ENCODE results near the gene NEK1.

NEK1 gene

GRCh38 chr4:169399976-169400767 is 212.2 kb downstream of the NEK1 start:
- H3K27me3 ChIP-seq (replicated peaks; ENCODE audit: insufficient read depth, low read length) = no peaks in the 10 kb centered on the region
- no peaks in the 10 kb centered on the region for H3K9me3 ChIP-seq (replicated peaks; ENCODE audit: insufficient read depth, low read length)
- no peak overlapping the region for H3K27ac ChIP-seq (ENCODE audit: low read length)
- H3K4me2 ChIP-seq (ENCODE audit: low read depth, low read length) = no peak overlapping the region
- DNase-seq = no peak
- no peak overlapping the region for H2AFZ ChIP-seq (ENCODE audit: low read length)
- H3K9me2 ChIP-seq (replicated peaks; ENCODE audit: insufficient read depth, low read length) = no peaks in the 10 kb centered on the region
- no peaks in the 10 kb centered on the region for H3K4me1 ChIP-seq (ENCODE audit: low read length)
- H3K79me2 ChIP-seq (ENCODE audit: low read length) = no peaks in the 10 kb centered on the region
- H3F3A ChIP-seq (ENCODE audit: insufficient read depth, low read length) = no peaks in the 10 kb centered on the region
- H3K36me3 ChIP-seq (replicated peaks; ENCODE audit: insufficient read depth, low read length) = no peaks in the 10 kb centered on the region
- TF ChIP-seq EZH2phosphoT487 (IDR thresholded peaks at IDR 0.05; ENCODE audit: low read length) (no peak), CTCF (IDR thresholded peaks at IDR 0.05; ENCODE audit: low read length) (no peak), EZH2 (optimal IDR thresholded peaks at IDR 0.05; ENCODE audit: low read depth, low read length) (no peak)
- no peak overlapping the region for H3K9ac ChIP-seq (ENCODE audit: low read length)
- H4K20me1 ChIP-seq (ENCODE audit: insufficient read depth, low read length) = no peaks in the 10 kb centered on the region
- no peak overlapping the region for H3K4me3 ChIP-seq (ENCODE audit: low read length)

- no peak for DNase-seq
- no peak overlapping the region for H3K27ac ChIP-seq (ENCODE audit: low read length)
Observed at GRCh38 chr4:169398316-169398715, 214.1 kb downstream of the NEK1 start.

GRCh38 chr4:169397762-169398161 is 214.6 kb downstream of the NEK1 start:
- Histone ChIP-seq H3K4me2 (ENCODE audit: low read depth, low read length) (no peak overlapping the region), H3K9me3 (replicated peaks; ENCODE audit: insufficient read depth, low read length) (no peaks in the 10 kb centered on the region), H4K20me1 (ENCODE audit: insufficient read depth, low read length) (no peaks in the 10 kb centered on the region), H3K36me3 (replicated peaks; ENCODE audit: insufficient read depth, low read length) (no peaks in the 10 kb centered on the region), H3K27ac (ENCODE audit: low read length) (no peak overlapping the region), H3K9me2 (replicated peaks; ENCODE audit: insufficient read depth, low read length) (no peaks in the 10 kb centered on the region), H3K9ac (ENCODE audit: low read length) (no peak overlapping the region), H3K4me1 (ENCODE audit: low read length) (no peaks in the 10 kb centered on the region), H3K27me3 (replicated peaks; ENCODE audit: insufficient read depth, low read length) (no peaks in the 10 kb centered on the region), H3K79me2 (ENCODE audit: low read length) (no peaks in the 10 kb centered on the region), H3K4me3 (ENCODE audit: low read length) (no peak overlapping the region), H2AFZ (ENCODE audit: low read length) (no peak overlapping the region), H3F3A (ENCODE audit: insufficient read depth, low read length) (no peaks in the 10 kb centered on the region)
- TF ChIP-seq CTCF (IDR thresholded peaks at IDR 0.05; ENCODE audit: low read length) = no peak
- no peak for DNase-seq

More at GRCh38 chr4:169398316-169398715, 214.1 kb downstream of the NEK1 start:
- Histone ChIP-seq H3K36me3 (replicated peaks; ENCODE audit: insufficient read depth, low read length) (no peaks in the 10 kb centered on the region), H4K20me1 (ENCODE audit: insufficient read depth, low read length) (no peaks in the 10 kb centered on the region), H3K9me2 (replicated peaks; ENCODE audit: insufficient read depth, low read length) (no peaks in the 10 kb centered on the region), H2AFZ (ENCODE audit: low read length) (no peak overlapping the region), H3K4me3 (ENCODE audit: low read length) (no peak overlapping the region), H3F3A (ENCODE audit: insufficient read depth, low read length) (no peaks in the 10 kb centered on the region), H3K9ac (ENCODE audit: low read length) (no peak overlapping the region), H3K79me2 (ENCODE audit: low read length) (no peaks in the 10 kb centered on the region), H3K4me2 (ENCODE audit: low read depth, low read length) (no peak overlapping the region), H3K27me3 (replicated peaks; ENCODE audit: insufficient read depth, low read length) (no peaks in the 10 kb centered on the region), H3K4me1 (ENCODE audit: low read length) (no peaks in the 10 kb centered on the region), H3K9me3 (replicated peaks; ENCODE audit: insufficient read depth, low read length) (no peaks in the 10 kb centered on the region)
- TF ChIP-seq EZH2phosphoT487 (IDR thresholded peaks at IDR 0.05; ENCODE audit: low read length) (no peak), CTCF (IDR thresholded peaks at IDR 0.05; ENCODE audit: low read length) (no peak), EZH2 (optimal IDR thresholded peaks at IDR 0.05; ENCODE audit: low read depth, low read length) (no peak)

Data from MM.1S (cell line).